K562 (cell line): ENCODE measurements around the gene NACC1. TPM values are rescaled to one million over a fixed set of nuclear protein-coding genes. Genes with fewer than 3 reads are reported as not detected.
A peak's percentile ranks its signal among the peaks of the same experiment; 100 is the strongest.

Experiments
- CBFA2T2 ChIP-seq: fragments of 450-650 bp; conservative IDR thresholded peaks from 2 replicates; pipeline ENCODE4 v1.6.1; 2017; ENCODE audit warnings: mild to moderate bottlenecking
- CUX1 ChIP-seq: fragments of 200-800 bp; sonication (Bioruptor generic); IDR thresholded peaks from 2 replicates; pipeline ENCODE4 v1.6.1; 2016; ENCODE audit warnings: missing genetic modification characterization, missing compliant biosample characterization
- ESRRB ChIP-seq: fragments of 250-450 bp; sonication (Bioruptor Pico); IDR thresholded peaks from 2 replicates; pipeline ENCODE4 v1.5.0; 2020; ENCODE audit warnings: mild to moderate bottlenecking, moderate library complexity, borderline replicate concordance
- ETV6 ChIP-seq, 3 experiments: fragments of 150-350 bp in 1 of 3; sonication (generic) in 1 of 3; formaldehyde crosslinking in 1 of 3; IDR thresholded peaks; 2 replicates each; pipeline versions ENCODE4 v1.6.1 to v1.8.0; 2014 to 2022; ENCODE audit warnings: borderline replicate concordance in 2 of 3, low read depth in 2 of 3, antibody characterized with exemption in 1 of 3, low read length in 1 of 3, mild to moderate bottlenecking in 1 of 3, missing genetic modification reagents in 1 of 3
- HLTF ChIP-seq: fragments of 450-650 bp; IDR thresholded peaks from 2 replicates; pipeline ENCODE4 v1.6.1; 2016
- HMG20B ChIP-seq: fragments of 250-450 bp; sonication (Bioruptor Pico); IDR thresholded peaks from 2 replicates; pipeline ENCODE4 v1.5.0; 2021; ENCODE audit warnings: mild to moderate bottlenecking
- KLF16 ChIP-seq: IDR thresholded peaks from 2 replicates; pipeline ENCODE4 v1.6.1; 2016; ENCODE audit warnings: antibody characterized with exemption
- MTA1 ChIP-seq: fragments of 450-650 bp; IDR thresholded peaks from 2 replicates; pipeline ENCODE4 v1.6.1; 2017; ENCODE audit warnings: borderline replicate concordance
- MTA2 ChIP-seq: fragments of 450-650 bp; IDR thresholded peaks from 2 replicates; pipeline ENCODE4 v1.6.1; 2016; ENCODE audit warnings: low read depth
- NCOA1 ChIP-seq: fragments of 450-650 bp; IDR thresholded peaks from 2 replicates; pipeline ENCODE4 v1.6.1; 2016; ENCODE audit warnings: low read depth
- NCOA4 ChIP-seq: fragments of 450-650 bp; IDR thresholded peaks from 2 replicates; pipeline ENCODE4 v1.6.1; 2018; ENCODE audit warnings: mild to moderate bottlenecking; ENCODE audit not compliant: partially characterized antibody
- PCBP2 ChIP-seq: fragments of 200-400 bp; formaldehyde crosslinking; IDR thresholded peaks from 2 replicates; pipeline ENCODE4 v1.6.1; 2018; ENCODE audit warnings: low read length, low read depth, mild to moderate bottlenecking, moderate library complexity; ENCODE audit not compliant: poor library complexity, severe bottlenecking
- PHF8 ChIP-seq: fragments of 200-600 bp; sonication (generic); IDR thresholded peaks from 2 replicates; pipeline ENCODE4 v1.6.1; 2012; ENCODE audit warnings: mixed run types, mild to moderate bottlenecking, inconsistent platforms, low read length, moderate library complexity, borderline replicate concordance
- TBL1XR1 ChIP-seq, 2 experiments: IDR thresholded peaks; 2 replicates each; pipeline ENCODE4 v1.6.1; 2012; ENCODE audit warnings: improper control_type of control experiment in 2 of 2, low read length in 2 of 2, mild to moderate bottlenecking in 1 of 2
- U2AF2 ChIP-seq: fragments of 200-400 bp; formaldehyde crosslinking; optimal IDR thresholded peaks from 2 replicates; pipeline ENCODE3; 2017; ENCODE audit warnings: low read depth, mild to moderate bottlenecking, low read length
- ZKSCAN8 ChIP-seq: fragments of 200-800 bp; sonication (Bioruptor generic); IDR thresholded peaks from 2 replicates; pipeline ENCODE4 v1.6.1; 2016; ENCODE audit warnings: missing genetic modification characterization, missing compliant biosample characterization
- ZNF41 ChIP-seq: fragments of 250-450 bp; sonication (Bioruptor Pico); conservative IDR thresholded peaks from 2 replicates; pipeline ENCODE4 v1.4.0; 2020; ENCODE audit warnings: mild to moderate bottlenecking
- ZNF512 ChIP-seq: IDR thresholded peaks from 2 replicates; pipeline ENCODE4 v1.6.1; 2016; ENCODE audit warnings: missing genetic modification characterization, missing compliant biosample characterization
- polyA plus RNA-seq, 8 experiments: library from polyadenylated mRNA; depleted of rRNA in 4 of 8; stranded (reverse) in 5 of 8; unstranded in 3 of 8; fragments of >200 nt; fragmentation: Nextera tagmentation in 2 of 8; fragmentation: Illumina TruSeq in 1 of 8; extraction: Ambion mirVana in 2 of 8; extraction: Trizol in 1 of 8; gene quantifications; 2 replicates each; pipeline versions ENCODE4 v1.2.1 to v1.2.3, GENCODE V29; 2011 to 2014; ENCODE audit warnings: inconsistent platforms in 1 of 8, missing spikeins in 1 of 8
- total RNA-seq, 7 experiments: library from RNA; depleted of rRNA in 6 of 7; stranded (reverse); fragments of >200 nt in 6 of 7; fragmentation: Illumina TruSeq in 2 of 7; extraction: Trizol in 2 of 7; gene quantifications; 2 replicates each; pipeline versions ENCODE4 v1.2.1 to v1.2.3, GENCODE V29; 2011 to 2021; ENCODE audit warnings: low replicate concordance in 1 of 7
- TF ChIP-seq, protein P1 (sequence below): IDR thresholded peaks from 2 replicates; pipeline ENCODE4 v1.6.1; 2012; ENCODE audit warnings: low read depth, low read length, improper control_type of control experiment, borderline replicate concordance

The NACC1 gene
- total and polyA plus RNA-seq, 9 of the 15 experiments (the other 6 are each of a cell fraction or from before 2014, with no cell fraction given), result 0.04 to 96.6 (median 25.8) TPM

DNA sequence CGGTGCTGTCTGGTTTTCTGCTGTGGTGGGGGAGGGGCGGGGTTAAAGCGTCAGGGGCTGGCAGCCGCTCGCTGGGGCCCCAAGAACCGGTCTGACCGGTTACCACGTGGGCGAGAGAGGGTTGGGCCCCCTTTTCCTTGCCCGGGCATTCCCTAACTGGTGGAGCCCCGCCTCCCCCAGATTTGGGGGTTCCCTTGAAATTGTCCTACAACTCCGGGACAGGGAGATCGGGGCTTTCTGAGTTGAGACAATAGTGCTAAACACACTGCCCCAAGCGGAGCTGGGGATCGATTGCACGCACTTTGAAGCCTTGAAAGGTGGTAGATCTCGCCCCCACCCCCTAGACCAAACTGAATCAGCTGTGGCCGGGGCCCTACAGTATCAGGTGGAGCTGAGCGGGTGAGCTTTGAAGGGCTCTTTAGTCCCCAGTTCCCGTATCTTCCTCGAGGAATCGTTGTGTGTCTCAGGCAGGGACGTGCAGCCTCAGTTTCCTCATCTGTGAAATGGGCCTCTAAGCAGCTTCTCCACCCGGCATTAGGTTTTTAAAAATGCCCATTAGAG is 36.9 kb downstream of the NACC1 start (continued):
- TF ChIP-seq NCOA1, result no peak
- no peak for TF ChIP-seq ZKSCAN8 (CRISPR knock-in tag)
- TF ChIP-seq MTA2, result no peak
- no peak for TF ChIP-seq CUX1
- TF ChIP-seq MTA1, result no peak
- TF ChIP-seq HMG20B (CRISPR knock-in tag), result no peak
- TF ChIP-seq ETV6 (IDR thresholded peaks at IDR 0.05; ENCODE audit: borderline replicate concordance in 1 of 2, low read depth in 2 of 2, low read length in 1 of 2), result peak in 1 of 2 experiments; percentile 28; a peak in 1 of 4 replicates
- TF ChIP-seq ETV6 (CRISPR knock-in tag; IDR thresholded peaks at IDR 0.05; ENCODE audit: borderline replicate concordance), result no peak
- no peak for TF ChIP-seq HLTF
- TF ChIP-seq CBFA2T2, result no peak
- TF ChIP-seq, protein P1, sequence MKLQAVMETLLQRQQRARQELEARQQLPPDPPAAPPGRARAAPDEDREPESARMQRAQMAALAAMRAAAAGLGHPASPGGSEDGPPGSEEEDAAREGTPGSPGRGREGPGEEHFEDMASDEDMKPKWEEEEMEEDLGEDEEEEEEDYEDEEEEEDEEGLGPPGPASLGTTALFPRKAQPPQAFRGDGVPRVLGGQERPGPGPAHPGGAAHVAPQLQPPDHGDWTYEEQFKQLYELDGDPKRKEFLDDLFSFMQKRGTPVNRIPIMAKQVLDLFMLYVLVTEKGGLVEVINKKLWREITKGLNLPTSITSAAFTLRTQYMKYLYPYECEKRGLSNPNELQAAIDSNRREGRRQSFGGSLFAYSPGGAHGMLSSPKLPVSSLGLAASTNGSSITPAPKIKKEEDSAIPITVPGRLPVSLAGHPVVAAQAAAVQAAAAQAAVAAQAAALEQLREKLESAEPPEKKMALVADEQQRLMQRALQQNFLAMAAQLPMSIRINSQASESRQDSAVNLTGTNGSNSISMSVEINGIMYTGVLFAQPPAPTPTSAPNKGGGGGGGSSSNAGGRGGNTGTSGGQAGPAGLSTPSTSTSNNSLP, result no peak
- no peak for TF ChIP-seq U2AF2
- no peak for TF ChIP-seq KLF16
- TF ChIP-seq PCBP2, result no peak
- TF ChIP-seq NCOA4, result peak; percentile 57
- TF ChIP-seq PHF8, result no peak
- no peak for TF ChIP-seq ZNF41 (CRISPR knock-in tag)
- 0 out of 4 replicates have a peak, but pooled peaks of 1 of the 2 experiments have one; percentile 24 for TF ChIP-seq TBL1XR1 (IDR thresholded peaks at IDR 0.05; ENCODE audit: low read length in 2 of 2)
- TF ChIP-seq ESRRB, result 0 out of 2 replicates have a peak, but pooled peaks have one; percentile 5
- TF ChIP-seq ZNF512 (tag), result no peak
